NCI-H1092 (cell line): Measurements from ENCODE around the gene SETMAR.
"Not testable (repeated sequence)": the region's sequence is repeated elsewhere in the genome, so short reads cannot be mapped to it uniquely, and the experiment has no call there.

Experiments used
- DNase-seq: peaks from one replicate; lab custom pipeline; 2025; lab: John Stamatoyannopoulos, UW

SETMAR gene

GRCh38 chr3:4313606-4314293 lies 10.6 kb downstream of the SETMAR start:
- DNase-seq, result no peak

GRCh38 chr3:4314688-4315087 lies 11.5 kb downstream of the SETMAR start:
- no peak for DNase-seq

- no peak for DNase-seq
Measured at GRCh38 chr3:4320096-4320911, 17.1 kb downstream of the SETMAR start.

- DNase-seq, result no peak
Measured at GRCh38 chr3:4321732-4322131, 18.6 kb downstream of the SETMAR start.

GRCh38 chr3:4322635-4323034 lies 19.5 kb downstream of the SETMAR start:
- DNase-seq, result no peak

- DNase-seq, result no peak
Measured at GRCh38 chr3:4323246-4324027, 20.3 kb downstream of the SETMAR start.

GRCh38 chr3:4326868-4327267 lies 23.7 kb downstream of the SETMAR start:
- DNase-seq, result no peak

- not testable (repeated sequence) for DNase-seq
Measured at GRCh38 chr3:4329806-4330205, 26.6 kb downstream of the SETMAR start.

GRCh38 chr3:4332111-4332510 lies 28.9 kb downstream of the SETMAR start:
- DNase-seq, result no peak

- no peak for DNase-seq
Measured at GRCh38 chr3:4332574-4332973, 29.4 kb downstream of the SETMAR start.

- no peak for DNase-seq
Measured at GRCh38 chr3:4332991-4333390, 29.8 kb downstream of the SETMAR start.

GRCh38 chr3:4334548-4334947 lies 31.4 kb downstream of the SETMAR start:
- no peak for DNase-seq

- DNase-seq, result no peak
Measured at GRCh38 chr3:4335840-4336562, 32.8 kb downstream of the SETMAR start.

- DNase-seq, result no peak
Measured at GRCh38 chr3:4336850-4337546, 33.8 kb downstream of the SETMAR start.

- no peak for DNase-seq
Measured at GRCh38 chr3:4338751-4339150, 35.6 kb downstream of the SETMAR start.

- no peak for DNase-seq
Measured at GRCh38 chr3:4340077-4340410, 36.9 kb downstream of the SETMAR start.

- DNase-seq, result no peak
Measured at GRCh38 chr3:4340411-4341335, 37.5 kb downstream of the SETMAR start.

- DNase-seq, result no peak
Measured at GRCh38 chr3:4341336-4341675, 38.1 kb downstream of the SETMAR start.

GRCh38 chr3:4343258-4343657 lies 40.1 kb downstream of the SETMAR start:
- DNase-seq, result no peak

- DNase-seq, result peak; percentile 2
Measured at GRCh38 chr3:4350789-4351163, 47.6 kb downstream of the SETMAR start.
